Measurements from ENCODE around the gene PACRG. TPM values are rescaled to one million over a fixed set of nuclear protein-coding genes. Genes with fewer than 3 reads are reported as not detected.

The PACRG gene
- polyA plus RNA-seq, 3 donors = not detected

DNA sequence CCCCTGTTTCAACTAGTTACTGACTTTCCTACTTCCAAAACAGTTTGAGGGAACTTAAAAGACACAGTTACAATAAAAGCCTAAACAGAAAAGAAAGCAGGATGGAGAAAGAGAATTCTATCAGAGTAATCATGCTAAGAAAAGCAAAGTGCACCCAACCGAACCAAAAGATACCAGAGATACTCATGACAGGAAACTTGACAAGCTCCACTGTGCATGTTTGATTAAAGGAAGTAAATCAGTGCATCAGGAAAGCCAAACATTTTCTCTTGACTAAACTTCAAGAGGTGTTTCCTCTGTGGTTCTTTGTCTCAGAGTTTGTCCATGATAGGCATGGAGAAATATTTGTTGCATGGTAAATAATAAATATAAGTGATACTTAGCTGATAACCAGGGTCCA is 138.9 kb downstream of the PACRG start:
- Histone ChIP-seq H3K4me1 (ENCODE audit: control insufficient read depth in 1 of 2, insufficient read depth in 2 of 2, low read length in 2 of 2) (no peaks in the 10 kb centered on the region), H3K27ac (ENCODE audit: low read depth in 1 of 2, low read length in 2 of 2) (no peak overlapping the region), H4K20me1 (ENCODE audit: insufficient read depth, low read length) (no peaks in the 10 kb centered on the region), H3K9ac (ENCODE audit: insufficient read depth, low read length, poor library complexity, severe bottlenecking) (no peak overlapping the region), H3K4me3 (replicated peaks in 1 of 3; ENCODE audit: low read depth in 2 of 3, low read length in 3 of 3) (no peak overlapping the region), H3K27me3 (ENCODE audit: control insufficient read depth in 2 of 2, insufficient read depth in 2 of 2, low read length in 2 of 2) (no peaks in the 10 kb centered on the region), H3K36me3 (replicated peaks in 1 of 2; ENCODE audit: control insufficient read depth in 1 of 2, insufficient read depth in 2 of 2, low read length in 2 of 2) (no peaks in the 10 kb centered on the region), H3K79me2 (ENCODE audit: insufficient read depth, low read length) (no peaks in the 10 kb centered on the region), H3K4me2 (replicated peaks; ENCODE audit: extremely low read depth, low read length, poor library complexity, severe bottlenecking) (no peak overlapping the region), H3K9me3 (replicated peaks in 1 of 2; ENCODE audit: control insufficient read depth in 1 of 2, insufficient read depth in 1 of 2, low read length in 2 of 2) (peaks cover 0 to 7% of the 10 kb centered on the region in 2 donors), H2AFZ (ENCODE audit: insufficient read depth, low read depth, low read length, poor library complexity, severe bottlenecking) (no peak overlapping the region)
- TF ChIP-seq, protein P1, sequence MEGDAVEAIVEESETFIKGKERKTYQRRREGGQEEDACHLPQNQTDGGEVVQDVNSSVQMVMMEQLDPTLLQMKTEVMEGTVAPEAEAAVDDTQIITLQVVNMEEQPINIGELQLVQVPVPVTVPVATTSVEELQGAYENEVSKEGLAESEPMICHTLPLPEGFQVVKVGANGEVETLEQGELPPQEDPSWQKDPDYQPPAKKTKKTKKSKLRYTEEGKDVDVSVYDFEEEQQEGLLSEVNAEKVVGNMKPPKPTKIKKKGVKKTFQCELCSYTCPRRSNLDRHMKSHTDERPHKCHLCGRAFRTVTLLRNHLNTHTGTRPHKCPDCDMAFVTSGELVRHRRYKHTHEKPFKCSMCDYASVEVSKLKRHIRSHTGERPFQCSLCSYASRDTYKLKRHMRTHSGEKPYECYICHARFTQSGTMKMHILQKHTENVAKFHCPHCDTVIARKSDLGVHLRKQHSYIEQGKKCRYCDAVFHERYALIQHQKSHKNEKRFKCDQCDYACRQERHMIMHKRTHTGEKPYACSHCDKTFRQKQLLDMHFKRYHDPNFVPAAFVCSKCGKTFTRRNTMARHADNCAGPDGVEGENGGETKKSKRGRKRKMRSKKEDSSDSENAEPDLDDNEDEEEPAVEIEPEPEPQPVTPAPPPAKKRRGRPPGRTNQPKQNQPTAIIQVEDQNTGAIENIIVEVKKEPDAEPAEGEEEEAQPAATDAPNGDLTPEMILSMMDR (IDR thresholded peaks at IDR 0.05) = no peak
- intact Hi-C loops (cut with micrococcal nuclease) = no loop called here
- H3K27me3 Mint-ChIP-seq (ENCODE audit: low read depth in 3 of 3) = peaks cover 0 to 3% (median 0%) of the 10 kb centered on the region in 3 donors
- no peak overlapping the region for H3K4me3 Mint-ChIP-seq
- H3K27ac Mint-ChIP-seq = no peak overlapping the region
- peaks cover 0 to 8% (median 2%) of the 10 kb centered on the region in 7 donors for H3K9me3 Mint-ChIP-seq
- H3K36me3 Mint-ChIP-seq = no peaks in the 10 kb centered on the region
- DNase-seq = no peak
- no CpG with 5 or more reads among the region's 1 CpG for WGBS (ENCODE audit: insufficient coverage)
- no peaks in the 10 kb centered on the region for H3K4me1 Mint-ChIP-seq

DNA sequence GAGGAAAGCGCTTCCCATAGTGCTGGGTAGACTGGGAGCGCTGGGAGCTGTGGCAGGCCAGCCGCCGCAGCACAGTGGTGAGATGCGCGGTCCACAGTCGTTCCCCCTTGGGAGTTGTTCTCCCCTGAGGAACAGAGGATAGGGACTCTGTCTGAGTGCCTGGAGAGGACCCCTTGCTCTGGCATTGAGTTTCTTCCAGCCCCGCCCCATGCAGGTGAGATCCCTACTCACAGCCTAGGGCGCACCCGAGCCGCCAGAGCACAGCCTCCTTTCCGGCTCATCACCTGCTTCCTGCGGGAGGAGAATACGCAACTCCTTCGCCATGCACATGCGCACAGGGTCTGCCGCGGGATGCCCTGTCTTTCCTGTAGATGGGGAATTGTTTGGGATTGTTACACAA is 140.6 kb downstream of the PACRG start:
- Histone ChIP-seq H3K36me3 (replicated peaks in 1 of 2; ENCODE audit: control insufficient read depth in 1 of 2, insufficient read depth in 2 of 2, low read length in 2 of 2) (no peaks in the 10 kb centered on the region), H3K79me2 (ENCODE audit: insufficient read depth, low read length) (no peaks in the 10 kb centered on the region), H3K4me2 (replicated peaks; ENCODE audit: extremely low read depth, low read length, poor library complexity, severe bottlenecking) (no peak overlapping the region), H4K20me1 (ENCODE audit: insufficient read depth, low read length) (no peaks in the 10 kb centered on the region), H3K4me3 (replicated peaks in 1 of 3; ENCODE audit: low read depth in 2 of 3, low read length in 3 of 3) (no peak overlapping the region), H2AFZ (ENCODE audit: insufficient read depth, low read depth, low read length, poor library complexity, severe bottlenecking) (no peak overlapping the region), H3K9ac (ENCODE audit: insufficient read depth, low read length, poor library complexity, severe bottlenecking) (no peak overlapping the region), H3K4me1 (ENCODE audit: control insufficient read depth in 1 of 2, insufficient read depth in 2 of 2, low read length in 2 of 2) (no peaks in the 10 kb centered on the region), H3K27me3 (ENCODE audit: control insufficient read depth in 2 of 2, insufficient read depth in 2 of 2, low read length in 2 of 2) (no peaks in the 10 kb centered on the region), H3K9me3 (replicated peaks in 1 of 2; ENCODE audit: control insufficient read depth in 1 of 2, insufficient read depth in 1 of 2, low read length in 2 of 2) (peaks cover 0 to 7% of the 10 kb centered on the region in 2 donors), H3K27ac (ENCODE audit: low read depth in 1 of 2, low read length in 2 of 2) (no peak overlapping the region)
- Mint-ChIP-seq H3K9me3 (peaks cover 0 to 7% (median 0%) of the 10 kb centered on the region in 7 donors), H3K4me1 (no peaks in the 10 kb centered on the region), H3K27me3 (ENCODE audit: low read depth in 3 of 3) (peaks cover 0 to 3% (median 0%) of the 10 kb centered on the region in 3 donors), H3K27ac (no peak overlapping the region), H3K36me3 (no peaks in the 10 kb centered on the region), H3K4me3 (no peak overlapping the region)
- 94% methylated on average over 3 of the region's 18 CpGs for WGBS (ENCODE audit: insufficient coverage)
- TF ChIP-seq, protein P1 (IDR thresholded peaks at IDR 0.05) = no peak
- intact Hi-C loops (cut with micrococcal nuclease) = no loop called here
- DNase-seq = no peak
